RWPE1 (cell line): Measurements from ENCODE around the gene ARSB.
A peak's percentile ranks its signal among the peaks of the same experiment; 100 is the strongest.
"Not testable (repeated sequence)": the region's sequence is repeated elsewhere in the genome, so short reads cannot be mapped to it uniquely, and the experiment has no call there.

ENCODE experiments used
- CTCF ChIA-PET: fragments of 350-600 bp; sonication (Branson Sonifier 250); formaldehyde crosslinking; extraction: SDS; loops from one replicate; lab custom pipeline; 2021; lab: Yijun Ruan, JAX
- POLR2A ChIA-PET: fragments of 400-600 bp; formaldehyde crosslinking; extraction: SDS; loops from one replicate; lab custom pipeline; 2020; ENCODE audit warnings: antibody characterized with exemption; ENCODE audit not compliant: low non-redundant PET; lab: Yijun Ruan, JAX
- DNase-seq: peaks from one replicate; pipeline ENCODE4 v3.0.0; 2012; ENCODE audit warnings: low spot score
- H3K27ac ChIP-seq: fragments of 450-650 bp; 2 replicates; pipeline ENCODE4 v1.5.1; 2017
- CTCF ChIP-seq: fragments of 450-650 bp; conservative IDR thresholded peaks from 2 replicates; pipeline ENCODE4 v1.5.1; 2017; ENCODE audit warnings: low read depth, mild to moderate bottlenecking

ARSB gene

DNA sequence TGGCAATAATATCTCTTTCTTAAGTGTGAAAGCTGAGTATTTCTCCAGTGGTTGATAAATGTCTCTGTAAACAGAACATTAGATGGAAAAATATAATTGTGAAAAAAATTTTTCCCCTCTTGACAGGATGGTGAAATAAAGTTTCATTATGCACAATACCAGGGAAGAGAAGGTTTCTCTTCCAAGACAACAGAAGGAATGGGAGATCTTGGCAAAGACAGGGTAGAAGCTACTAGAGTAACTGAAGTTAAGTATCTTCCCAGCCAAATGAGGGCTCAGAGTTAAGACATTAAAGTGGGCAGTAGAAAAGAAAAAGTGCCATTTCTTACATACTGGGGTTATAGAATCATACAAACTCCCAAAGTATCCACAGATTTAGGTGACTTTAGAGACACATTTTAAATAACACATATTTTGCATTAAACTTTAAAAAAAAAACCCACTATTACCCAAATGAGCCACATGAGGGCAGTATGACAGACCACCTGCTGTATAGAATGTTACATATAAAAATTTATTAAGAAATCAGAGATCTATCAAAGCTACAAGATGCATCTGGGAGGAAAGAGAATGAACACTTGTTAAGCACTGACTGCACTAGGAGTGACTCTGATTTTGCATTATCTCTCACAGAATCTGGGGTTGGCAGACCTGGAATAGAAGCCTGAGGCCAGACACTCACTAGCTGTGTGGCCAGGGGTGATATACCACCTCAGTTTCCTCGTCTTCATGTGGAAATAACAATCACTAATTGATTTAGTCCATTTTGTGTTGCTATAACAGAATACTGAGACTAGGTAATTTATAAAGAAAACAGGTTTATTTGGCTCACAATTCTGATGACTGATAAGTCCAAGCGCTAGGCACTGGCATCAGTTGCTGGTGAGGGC is 98.5 kb downstream of the ARSB start:
- POLR2A ChIA-PET: no interaction called here
- H3K27ac ChIP-seq: no peak overlapping the region
- peak; percentile 70 for TF ChIP-seq CTCF
- DNase-seq: peak; percentile 34
- CTCF ChIA-PET: interaction anchor here (0.5 to 1.2 kb wide), 12 partner anchors 9 to 820 kb away, joined by 3 to 7 read pairs (median 3); no protein-coding TSS in a partner anchor

GRCh38 chr5:78881884-78882283 is 103.2 kb downstream of the ARSB start:
- TF ChIP-seq CTCF: no peak
- H3K27ac ChIP-seq: no peak overlapping the region
- ChIA-PET POLR2A (no interaction called here), CTCF (interaction anchor here (0.6 kb wide), 1 partner anchor 1649 kb away, joined by 3 read pairs; no protein-coding TSS in a partner anchor)
- no peak for DNase-seq

DNA sequence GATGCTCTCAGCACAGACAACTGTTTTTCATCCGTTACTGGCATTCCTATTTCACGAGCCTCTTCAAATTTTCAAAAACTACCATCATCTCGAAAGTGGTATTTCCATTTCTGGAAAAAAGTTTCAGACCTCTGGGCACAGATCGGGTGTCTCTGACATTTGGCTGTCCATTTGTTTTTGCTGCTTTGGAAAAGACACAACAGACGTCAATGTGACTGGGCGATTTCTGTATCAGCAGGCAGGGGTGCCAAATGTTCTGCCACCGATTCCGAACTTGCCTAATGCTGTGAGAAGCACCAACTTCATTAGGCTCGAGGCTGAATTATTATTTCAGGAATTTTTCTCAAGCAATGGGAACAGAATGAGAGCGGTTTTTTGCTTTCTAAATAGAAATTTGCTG is 105.6 kb downstream of the ARSB start:
- POLR2A ChIA-PET: no interaction called here
- CTCF ChIA-PET: no interaction called here
- DNase-seq: no peak
- no peak for TF ChIP-seq CTCF
- H3K27ac ChIP-seq: no peak overlapping the region

DNA sequence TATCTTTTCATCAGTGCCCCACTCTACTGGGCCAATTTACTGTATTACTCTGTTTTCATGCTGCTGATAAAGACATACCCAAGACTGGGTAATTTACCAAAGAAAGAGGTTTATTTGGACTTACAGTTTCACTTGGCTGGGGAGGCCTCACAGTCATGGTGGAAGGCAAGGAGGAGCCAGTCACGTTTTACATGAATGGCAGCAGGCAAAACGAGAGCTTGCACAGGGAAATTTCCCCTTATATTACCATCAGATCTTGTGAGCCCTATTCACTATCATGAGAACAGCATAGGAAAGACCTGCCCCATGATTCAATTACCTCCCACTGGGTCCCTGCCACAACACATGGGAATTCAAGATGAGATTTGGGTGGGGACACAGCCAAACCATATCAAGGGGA is 119.0 kb downstream of the ARSB start:
- H3K27ac ChIP-seq, CTCF ChIA-PET, POLR2A ChIA-PET, DNase-seq: not testable (repeated sequence)

GRCh38 chr5:78858364-78858763 is 126.7 kb downstream of the ARSB start:
- ChIA-PET CTCF (interaction anchor here (0.6 kb wide), 1 partner anchor 47 kb away, joined by 3 read pairs; no protein-coding TSS in a partner anchor), POLR2A (no interaction called here)
- DNase-seq: no peak
- no peak overlapping the region for H3K27ac ChIP-seq
- TF ChIP-seq CTCF: no peak

- no peak for TF ChIP-seq CTCF
- CTCF ChIA-PET: interaction anchor here (0.7 kb wide), 1 partner anchor 372 kb away, joined by 3 read pairs; no protein-coding TSS in a partner anchor
- H3K27ac ChIP-seq: no peak overlapping the region
- DNase-seq: no peak
- POLR2A ChIA-PET: no interaction called here
Observed at GRCh38 chr5:78855026-78855425, 130.1 kb downstream of the ARSB start.

GRCh38 chr5:78851891-78852290 is 133.2 kb downstream of the ARSB start:
- DNase-seq, CTCF ChIA-PET, POLR2A ChIA-PET, H3K27ac ChIP-seq: not testable (repeated sequence)
